CMK (cell line): Measurements from ENCODE around the gene PRSS8.

Source experiments
- DNase-seq: peaks from one replicate; pipeline ENCODE4 v3.0.0-alpha.2; 2010; ENCODE audit warnings: low read depth

The PRSS8 gene

DNA sequence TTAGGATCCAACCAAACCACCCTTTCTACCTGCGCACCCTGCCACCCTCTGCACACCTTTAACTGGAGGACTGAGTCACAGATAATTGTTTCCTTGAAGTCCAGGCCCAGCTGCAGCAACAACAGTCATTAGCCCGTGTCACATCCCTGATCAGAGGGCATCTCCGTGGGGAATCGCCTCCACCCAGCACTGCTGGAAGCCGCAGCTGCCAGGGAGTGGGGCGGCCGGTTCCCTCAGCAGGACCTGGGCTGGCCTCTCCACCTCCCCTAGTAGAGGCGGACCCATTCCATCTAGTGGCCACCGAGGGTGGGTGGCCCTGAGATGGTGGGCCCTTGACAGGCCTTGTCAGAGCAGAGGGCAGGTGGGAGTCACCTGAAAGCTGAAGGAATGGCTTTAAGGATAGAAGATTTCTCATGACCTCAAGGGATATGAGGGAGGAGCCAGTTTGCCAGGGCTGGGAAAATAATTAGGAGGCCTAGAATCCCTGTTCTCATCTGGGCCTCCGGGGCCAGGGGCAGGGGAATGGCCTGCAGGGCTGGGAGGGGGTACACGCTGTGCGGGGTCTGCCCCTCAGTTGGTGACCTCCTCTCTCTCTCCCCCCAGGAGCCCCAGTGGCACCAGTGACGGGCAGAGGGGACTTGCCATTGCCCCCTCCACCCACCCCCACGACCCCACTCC is 53.0 kb downstream of the PRSS8 start:
- DNase-seq: no peak
